OCI-M1 (cell line): ENCODE results near the gene IRF2BP2.

ENCODE experiments used
- DNase-seq: peaks from one replicate; lab custom pipeline; 2025; lab: John Stamatoyannopoulos, UW

The IRF2BP2 gene

GRCh38 chr1:234634387-234634786, 24.4 kb upstream of the IRF2BP2 start:
- no peak for DNase-seq

- no peak for DNase-seq
Measured at GRCh38 chr1:234633246-234634003, 23.4 kb upstream of the IRF2BP2 start.

- no peak for DNase-seq
Measured at GRCh38 chr1:234632225-234632624, 22.2 kb upstream of the IRF2BP2 start.

DNA sequence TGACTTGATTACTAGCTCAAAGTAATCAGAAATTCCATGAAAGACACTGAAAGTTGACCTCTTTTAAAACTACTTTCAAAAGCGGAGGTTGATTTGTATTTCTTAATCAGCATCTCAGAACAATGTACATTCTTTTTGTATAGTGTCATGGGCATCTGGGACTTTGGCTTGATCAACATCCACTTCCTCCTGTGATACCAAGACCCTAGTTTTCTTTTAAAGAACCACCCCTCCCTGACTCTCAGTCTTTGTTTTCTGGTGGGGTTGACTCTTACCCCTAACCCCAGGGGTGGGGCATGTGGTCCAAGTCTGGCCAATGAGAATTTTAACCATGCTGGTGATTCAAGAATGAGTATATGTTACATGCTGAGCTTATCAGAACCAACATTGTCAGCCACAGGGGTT, 21.7 kb upstream of the IRF2BP2 start:
- peak; percentile 67 for DNase-seq

DNA sequence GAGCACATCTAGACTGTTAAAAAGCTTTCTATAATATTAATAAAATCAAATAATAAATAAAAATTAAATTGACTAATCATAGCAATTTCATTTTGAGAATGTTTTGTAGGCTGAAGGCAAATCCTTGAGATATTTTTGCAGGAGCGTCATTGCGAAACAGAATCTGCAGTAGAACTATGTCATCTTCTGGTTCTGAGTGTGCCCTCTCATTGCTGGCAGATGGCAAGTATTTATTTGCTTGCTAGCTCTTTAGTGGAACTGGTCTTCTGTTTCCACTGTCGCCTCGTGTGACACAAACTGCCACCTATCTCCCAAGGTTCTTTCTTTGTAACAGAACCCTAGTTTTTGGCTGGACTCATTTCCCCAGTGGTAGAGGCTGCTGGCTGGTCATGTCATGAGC, 19.0 kb upstream of the IRF2BP2 start:
- no peak for DNase-seq

- DNase-seq, result no peak
Measured at GRCh38 chr1:234628089-234628488, 18.1 kb upstream of the IRF2BP2 start.

- no peak for DNase-seq
Measured at GRCh38 chr1:234627009-234627950, 17.3 kb upstream of the IRF2BP2 start.

GRCh38 chr1:234626391-234626790, 16.4 kb upstream of the IRF2BP2 start:
- DNase-seq, result no peak

DNA sequence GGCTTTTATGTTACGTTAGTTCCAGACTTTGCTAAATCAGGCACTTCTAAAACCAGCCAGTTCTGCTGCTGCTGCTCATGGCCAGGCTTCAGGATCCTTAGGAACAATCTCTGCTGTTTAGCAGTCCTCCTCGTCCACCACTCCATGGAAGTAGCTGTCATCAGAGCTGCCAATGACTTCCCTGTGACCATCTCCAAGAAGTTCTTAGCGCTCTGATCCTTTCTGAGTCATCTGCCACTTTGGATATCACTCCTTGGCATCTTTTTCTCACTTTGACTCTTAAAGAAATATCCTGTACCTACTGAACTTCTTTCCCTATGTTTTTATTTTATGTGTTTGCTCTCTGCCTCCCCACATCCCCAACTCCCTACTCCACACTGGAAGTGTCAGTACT, 14.7 kb upstream of the IRF2BP2 start:
- no peak for DNase-seq

DNA sequence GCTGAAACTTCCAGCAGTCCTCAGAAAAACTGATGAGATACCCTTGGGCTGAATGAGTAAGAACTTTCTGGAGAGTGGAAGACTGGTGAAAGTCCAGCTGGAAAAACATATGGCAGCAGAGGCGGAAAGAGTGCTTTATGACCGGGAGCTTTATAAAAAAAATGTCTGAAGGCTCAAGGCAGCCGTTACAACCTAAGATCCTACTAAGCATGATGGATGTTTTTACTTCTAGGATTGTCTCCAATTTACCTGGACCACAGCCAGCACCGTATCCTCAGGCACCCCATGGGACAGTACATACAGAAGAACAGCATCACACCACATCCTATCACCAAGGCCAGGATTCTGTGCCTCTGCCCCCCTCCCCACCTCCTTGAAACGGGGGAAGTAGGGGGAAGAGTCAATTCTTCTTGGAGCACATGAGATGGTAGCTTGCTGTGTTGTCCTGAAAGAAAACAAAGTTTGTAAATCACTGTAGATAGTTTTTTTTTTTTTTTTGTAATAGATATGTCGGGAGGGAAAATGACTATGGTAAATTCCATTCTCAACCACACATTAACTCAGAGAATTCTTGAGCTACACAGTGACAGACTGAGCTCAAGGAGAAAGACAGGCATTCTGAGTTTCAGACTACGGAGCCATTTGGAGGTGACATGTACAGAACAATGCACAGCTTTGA, 11.8 kb upstream of the IRF2BP2 start:
- DNase-seq, result no peak

- DNase-seq, result no peak
Measured at GRCh38 chr1:234621127-234621468, 11.1 kb upstream of the IRF2BP2 start.

- no peak for DNase-seq
Measured at GRCh38 chr1:234620272-234621126, 10.5 kb upstream of the IRF2BP2 start.

- no peak for DNase-seq
Measured at GRCh38 chr1:234619794-234620247, 9.8 kb upstream of the IRF2BP2 start.

GRCh38 chr1:234619071-234619480, 9.1 kb upstream of the IRF2BP2 start:
- no peak for DNase-seq

DNA sequence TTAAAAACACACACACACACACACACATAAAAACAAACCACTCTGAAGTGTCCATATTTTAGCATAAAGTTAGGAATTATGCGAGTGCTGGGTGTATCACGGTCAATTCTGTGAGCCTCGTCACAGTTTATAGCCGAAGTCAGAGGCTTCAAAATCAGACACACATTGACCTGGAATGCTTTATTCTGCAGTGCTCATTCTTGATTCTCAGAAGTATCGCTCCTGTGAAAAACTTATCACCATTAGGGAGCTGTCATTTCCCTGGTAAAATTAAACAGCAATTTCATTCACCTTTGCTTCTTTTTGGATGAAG, 8.7 kb upstream of the IRF2BP2 start:
- DNase-seq, result no peak

DNA sequence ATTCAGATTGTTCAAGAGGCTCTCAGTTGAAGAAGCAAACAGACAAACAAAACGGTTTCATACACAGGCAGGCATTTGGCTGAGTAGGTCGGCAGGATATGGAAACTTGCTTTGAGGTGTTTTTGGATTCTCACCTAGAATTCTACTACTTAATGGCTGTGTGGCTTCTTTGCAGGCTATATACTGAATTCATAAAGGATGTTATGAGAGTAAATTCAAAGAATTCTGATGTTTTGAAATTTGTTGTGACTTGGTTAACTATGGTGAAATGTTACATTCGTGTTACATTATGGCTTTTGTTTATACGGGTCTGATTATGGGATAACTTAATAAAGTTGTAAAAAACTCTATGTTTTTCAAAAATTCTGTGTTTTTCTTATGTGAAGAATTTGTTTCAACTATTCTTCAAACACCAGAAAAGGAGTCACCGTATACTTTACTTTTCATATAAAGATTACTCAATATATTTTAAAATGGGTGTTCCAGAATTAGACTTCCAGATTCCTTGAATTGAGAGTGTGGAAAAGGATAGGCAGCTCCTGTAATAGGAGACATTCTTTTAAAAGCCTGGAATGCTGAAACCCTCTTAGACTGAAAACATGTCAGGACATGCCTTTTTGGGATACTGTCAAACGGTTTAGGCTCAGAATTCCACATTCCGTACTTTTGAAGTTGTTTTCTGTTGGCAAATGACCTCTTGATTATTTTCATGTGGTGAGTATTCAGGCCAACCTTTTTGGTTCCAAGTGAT, 8.2 kb upstream of the IRF2BP2 start:
- no peak for DNase-seq

DNA sequence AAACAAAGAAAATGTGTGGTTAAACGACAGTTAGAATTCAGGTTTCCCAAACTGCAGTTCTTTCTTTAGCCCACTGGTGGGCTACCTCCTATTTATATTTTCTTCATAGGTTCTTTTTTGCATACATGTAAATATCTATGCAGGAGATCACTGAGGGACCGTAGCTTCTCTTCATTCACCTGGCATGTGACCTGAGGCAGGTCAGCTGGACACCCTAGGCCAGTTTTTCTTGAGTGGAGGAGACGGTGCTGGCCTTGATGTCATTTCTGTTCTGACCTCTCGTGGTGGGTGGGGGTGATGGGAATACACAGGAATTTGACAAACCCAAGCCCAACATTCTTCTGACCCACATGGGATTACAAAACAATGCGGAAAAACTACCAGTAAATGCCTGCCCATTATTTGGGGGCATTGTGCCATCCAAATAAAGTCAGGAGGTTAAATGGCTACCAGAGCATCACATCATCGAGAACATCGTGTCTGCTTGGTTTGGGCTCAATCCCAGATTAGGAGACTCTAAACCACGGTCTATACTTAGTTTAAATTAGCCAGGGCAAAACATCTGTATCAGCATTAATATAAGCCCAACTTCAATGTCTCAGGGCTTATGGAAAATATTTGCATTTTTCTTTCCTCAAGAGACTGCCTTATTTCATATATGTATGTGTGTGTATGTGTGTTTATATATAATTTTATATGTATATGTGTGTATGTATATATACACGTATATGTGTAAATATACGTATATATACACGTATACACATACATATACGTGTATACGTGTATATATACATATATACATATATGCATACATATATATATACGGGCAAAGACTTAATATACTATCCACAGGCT, 7.4 kb upstream of the IRF2BP2 start:
- DNase-seq, result peak; percentile 60

GRCh38 chr1:234616644-234617043, 6.7 kb upstream of the IRF2BP2 start:
- DNase-seq, result no peak

DNA sequence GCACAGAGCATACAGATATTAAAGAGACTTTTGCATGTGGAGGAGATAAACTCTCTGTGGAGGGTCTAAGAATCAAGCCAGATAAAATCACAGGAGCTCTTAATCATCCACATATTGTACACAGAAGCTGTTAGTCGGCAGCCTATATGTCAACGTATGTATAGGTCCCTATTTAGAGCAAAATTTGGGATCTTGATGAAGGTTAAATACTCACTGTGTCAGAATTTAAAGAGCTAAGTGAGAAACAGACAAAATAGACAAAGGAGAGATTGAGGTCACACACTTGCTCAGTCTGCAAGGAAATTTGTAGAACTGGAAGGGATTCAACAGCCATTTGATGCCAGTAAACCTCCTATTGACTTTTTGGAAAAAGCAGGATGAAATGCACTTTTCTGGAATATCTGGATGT, 4.1 kb upstream of the IRF2BP2 start:
- no peak for DNase-seq
